Spleen (tissue), 11 donors: ENCODE measurements around the gene METTL1. TPM values are rescaled to one million over a fixed set of nuclear protein-coding genes. Genes with fewer than 3 reads are reported as not detected.
A peak's percentile ranks its signal among the peaks of the same experiment; 100 is the strongest.

Source experiments
- DNase-seq: peaks from one replicate; pipeline ENCODE4 v3.0.0-alpha.2; 2020
- H3K27ac ChIP-seq, 8 donors: fragments of 200-600 bp; sonication (generic) in 7 of 8; 1 replicate in 4 of 8; 2 replicates in 4 of 8; pipeline versions ENCODE4 v1.5.0 to v1.8.0; 2016 to 2021; ENCODE audit warnings: inconsistent platforms in 4 of 8, mild to moderate bottlenecking in 4 of 8, moderate library complexity in 1 of 8
- H3K27me3 ChIP-seq, 7 donors: fragments of 200-600 bp; sonication (generic) in 6 of 7; replicated peaks in 1 of 7; 1 replicate in 4 of 7; 2 replicates in 3 of 7; pipeline versions ENCODE4 v1.5.0 to v1.8.0; 2016 to 2021; ENCODE audit warnings: inconsistent platforms in 3 of 7, mild to moderate bottlenecking in 1 of 7
- H3K36me3 ChIP-seq, 6 donors: fragments of 200-600 bp; sonication (generic) in 5 of 6; 1 replicate in 4 of 6; 2 replicates in 2 of 6; pipeline versions ENCODE4 v1.5.0 to v1.8.0; 2016 to 2021; ENCODE audit warnings: inconsistent platforms in 2 of 6
- H3K4me1 ChIP-seq, 6 donors: fragments of 200-600 bp; sonication (generic) in 5 of 6; 1 replicate in 3 of 6; 2 replicates in 3 of 6; pipeline versions ENCODE4 v1.5.0 to v1.8.0; 2016 to 2021; ENCODE audit warnings: inconsistent platforms in 3 of 6
- H3K4me3 ChIP-seq, 8 donors: fragments of 200-600 bp; sonication (generic) in 7 of 8; 1 replicate in 4 of 8; 2 replicates in 4 of 8; pipeline versions ENCODE4 v1.5.0 to v1.8.0; 2016 to 2021; ENCODE audit warnings: inconsistent platforms in 4 of 8, mild to moderate bottlenecking in 4 of 8, moderate library complexity in 2 of 8
- H3K9me3 ChIP-seq, 8 donors: fragments of 200-600 bp; sonication (generic) in 7 of 8; 1 replicate in 4 of 8; 2 replicates in 4 of 8; pipeline versions ENCODE4 v1.5.0 to v1.8.0; 2016 to 2021; ENCODE audit warnings: inconsistent platforms in 4 of 8
- POLR2A ChIP-seq, 3 donors: fragments of 450-650 bp; IDR thresholded peaks; one replicate each; pipeline ENCODE4 v1.5.1; 2017; ENCODE audit warnings: antibody characterized with exemption in 3 of 3, mild to moderate bottlenecking in 1 of 3
- POLR2AphosphoS5 ChIP-seq, 3 donors: sonication (generic); formaldehyde crosslinking; IDR thresholded peaks; one replicate each; pipeline ENCODE4 v1.5.1; 2017; ENCODE audit warnings: antibody characterized with exemption in 3 of 3
- WGBS, 5 donors: extraction: QIAGEN DNeasy Blood & Tissue Kit in 3 of 5; methylation state at CpG; one replicate each; pipeline versions ENCODE4 v1.1.5 to v1.1.7; 2013 to 2018; 5-methylcytosine and 5-hydroxymethylcytosine counted together
- intact Hi-C: fragments of 100-400 bp; cut with DNase I; formaldehyde crosslinking; loops from one replicate; pipeline ENCODE4 v1.15.0; 2023; ENCODE audit warnings: low total_unique reads
- polyA plus RNA-seq, 3 donors: library from polyadenylated mRNA; stranded (reverse); fragments of 200-250 nt; gene quantifications; one replicate each; pipeline ENCODE4 v1.2.1, GENCODE V29; 2013
- total RNA-seq, 7 donors: library from RNA; depleted of rRNA in 3 of 7; stranded (reverse); fragments of >200 nt in 3 of 7; fragmentation: NEBNext Ultra II Directional in 4 of 7; extraction: Animal tissue kit (Norgen Biotek cat#: 25700) in 4 of 7; gene quantifications; one replicate each; pipeline versions ENCODE4 v1.1.0 to v1.2.1, GENCODE V29; 2016 to 2021
- TF ChIP-seq, protein P1 (sequence below), 11 experiments: fragments of 200-600 bp in 7 of 11; fragments of 450-650 bp in 4 of 11; sonication (generic) in 4 of 11; IDR thresholded peaks in 8 of 11; conservative IDR thresholded peaks in 3 of 11; 1 replicate in 7 of 11; 2 replicates in 4 of 11; pipeline versions ENCODE4 v1.4.0 to v1.8.0; 2016 to 2021; ENCODE audit warnings: antibody characterized with exemption in 11 of 11, inconsistent platforms in 4 of 11, mild to moderate bottlenecking in 1 of 11
- donor health status: healthy with polysubstance abuse.
- donor health status: DM: no; HTN: no; CAD: no; lungs with moderate emphysema.
- donor health status: DM: no; HTN: no; CAD: no.
- donor health status: Bipolar disorder and iron deficiency.
- donor health status: healthy.
- donor health status: DM: no; HTN: no; CAD: no.
- donor health status: DM: yes; HTN: yes; CAD: no.

METTL1 gene
- total and polyA plus RNA-seq, 10 donors = 4.9 to 22.0 (median 14.5) TPM

DNA sequence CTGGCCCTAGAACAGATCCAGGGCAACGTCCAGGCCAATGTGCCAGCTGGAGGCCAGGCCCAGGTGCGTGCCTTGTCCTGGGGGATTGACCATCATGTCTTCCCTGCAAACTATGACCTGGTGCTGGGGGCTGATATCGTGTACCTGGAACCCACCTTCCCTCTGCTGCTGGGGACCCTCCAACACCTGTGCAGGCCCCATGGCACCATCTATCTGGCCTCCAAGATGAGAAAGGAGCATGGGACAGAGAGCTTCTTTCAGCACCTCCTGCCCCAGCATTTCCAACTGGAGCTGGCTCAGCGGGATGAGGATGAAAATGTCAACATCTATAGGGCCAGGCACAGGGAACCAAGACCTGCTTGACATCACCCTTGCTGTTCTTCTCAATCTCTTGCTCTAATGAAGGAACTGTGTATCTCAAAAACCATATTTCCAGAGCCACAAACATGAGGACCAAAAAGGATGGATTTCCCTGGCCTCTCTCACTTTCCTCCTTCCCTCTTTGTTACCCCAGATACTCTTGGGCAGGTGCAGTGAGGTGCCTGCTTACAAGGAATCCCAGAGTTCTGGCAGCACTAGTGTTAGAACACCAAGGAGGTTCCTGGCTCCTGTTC lies 8.5 kb upstream of the METTL1 start:
- WGBS, 5 donors = 83 to 94% (median 86%) methylated on average over 4 of the region's 4 CpGs
- peak overlapping the region in 4 of 8 donors; percentile 33 to 86 (median 84) for H3K27ac ChIP-seq
- peaks cover 0 to 16% (median 4%) of the 10 kb centered on the region in 6 donors for H3K36me3 ChIP-seq
- no peaks in the 10 kb centered on the region for H3K27me3 ChIP-seq
- no peaks in the 10 kb centered on the region for H3K9me3 ChIP-seq
- no peak for TF ChIP-seq POLR2AphosphoS5 (IDR thresholded peaks at IDR 0.05)
- TF ChIP-seq POLR2A (IDR thresholded peaks at IDR 0.05) = no peak
- TF ChIP-seq, protein P1, sequence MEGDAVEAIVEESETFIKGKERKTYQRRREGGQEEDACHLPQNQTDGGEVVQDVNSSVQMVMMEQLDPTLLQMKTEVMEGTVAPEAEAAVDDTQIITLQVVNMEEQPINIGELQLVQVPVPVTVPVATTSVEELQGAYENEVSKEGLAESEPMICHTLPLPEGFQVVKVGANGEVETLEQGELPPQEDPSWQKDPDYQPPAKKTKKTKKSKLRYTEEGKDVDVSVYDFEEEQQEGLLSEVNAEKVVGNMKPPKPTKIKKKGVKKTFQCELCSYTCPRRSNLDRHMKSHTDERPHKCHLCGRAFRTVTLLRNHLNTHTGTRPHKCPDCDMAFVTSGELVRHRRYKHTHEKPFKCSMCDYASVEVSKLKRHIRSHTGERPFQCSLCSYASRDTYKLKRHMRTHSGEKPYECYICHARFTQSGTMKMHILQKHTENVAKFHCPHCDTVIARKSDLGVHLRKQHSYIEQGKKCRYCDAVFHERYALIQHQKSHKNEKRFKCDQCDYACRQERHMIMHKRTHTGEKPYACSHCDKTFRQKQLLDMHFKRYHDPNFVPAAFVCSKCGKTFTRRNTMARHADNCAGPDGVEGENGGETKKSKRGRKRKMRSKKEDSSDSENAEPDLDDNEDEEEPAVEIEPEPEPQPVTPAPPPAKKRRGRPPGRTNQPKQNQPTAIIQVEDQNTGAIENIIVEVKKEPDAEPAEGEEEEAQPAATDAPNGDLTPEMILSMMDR (IDR thresholded peaks at IDR 0.05 in 8 of 11, conservative IDR thresholded peaks at IDR 0.05 in 3 of 11) = no peak
- intact Hi-C loops = no loop called here
- DNase-seq = no peak
- no peak overlapping the region for H3K4me3 ChIP-seq
- H3K4me1 ChIP-seq = peaks cover 14 to 57% (median 41%) of the 10 kb centered on the region in 6 donors

DNA sequence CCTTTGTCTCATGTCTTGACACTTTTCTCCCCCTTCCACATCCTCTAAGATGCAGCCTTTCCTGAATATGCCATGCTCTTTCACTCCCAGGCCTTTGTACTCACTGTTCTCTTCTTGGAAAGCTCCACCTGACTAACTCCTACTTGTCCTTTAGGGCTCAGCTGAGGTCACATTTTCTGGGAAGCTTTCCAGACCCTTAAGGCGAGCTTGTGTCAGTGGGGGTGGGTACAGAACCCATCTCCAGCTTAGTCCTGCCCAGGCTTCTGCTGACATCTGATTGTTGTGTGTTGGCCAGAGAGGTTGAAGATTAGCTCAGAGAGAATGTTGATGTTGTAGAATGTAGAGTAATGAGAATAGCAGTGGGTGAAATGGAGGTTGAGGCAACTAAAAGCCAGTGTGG lies 7.8 kb upstream of the METTL1 start:
- TF ChIP-seq, protein P1 (IDR thresholded peaks at IDR 0.05 in 8 of 11, conservative IDR thresholded peaks at IDR 0.05 in 3 of 11) = no peak
- TF ChIP-seq POLR2A (IDR thresholded peaks at IDR 0.05) (no peak), POLR2AphosphoS5 (IDR thresholded peaks at IDR 0.05) (no peak)
- no peak for DNase-seq
- H3K36me3 ChIP-seq = peaks cover 0 to 10% (median 0%) of the 10 kb centered on the region in 6 donors
- no peaks in the 10 kb centered on the region for H3K9me3 ChIP-seq
- intact Hi-C loops = no loop called here
- H3K27me3 ChIP-seq = no peaks in the 10 kb centered on the region
- 66 to 92% (median 78%) methylated on average over 1 of the region's 1 CpG for WGBS, 5 donors
- H3K27ac ChIP-seq = no peak overlapping the region
- H3K4me3 ChIP-seq = no peak overlapping the region
- H3K4me1 ChIP-seq = peaks cover 14 to 56% (median 41%) of the 10 kb centered on the region in 6 donors

DNA sequence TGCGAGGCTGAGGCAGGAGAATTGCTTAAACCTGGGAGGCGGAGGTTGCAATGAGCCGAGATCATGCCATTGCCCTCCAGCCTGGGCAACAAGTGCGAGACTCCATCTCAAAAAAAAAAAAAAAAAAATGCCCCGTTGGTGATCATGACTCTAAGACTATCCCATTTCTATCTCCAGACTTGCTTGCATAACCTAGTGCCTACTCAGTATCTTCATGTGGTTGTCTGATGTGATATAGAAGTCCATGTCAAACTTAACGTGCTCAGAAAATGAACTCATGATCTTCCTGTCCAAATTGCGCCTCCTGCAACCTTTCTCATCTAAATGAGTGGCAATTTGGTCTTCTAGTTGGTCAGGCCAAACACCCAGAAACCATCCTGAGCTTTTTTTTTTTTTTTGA lies 6.0 kb upstream of the METTL1 start:
- H3K36me3 ChIP-seq = no peaks in the 10 kb centered on the region

DNA sequence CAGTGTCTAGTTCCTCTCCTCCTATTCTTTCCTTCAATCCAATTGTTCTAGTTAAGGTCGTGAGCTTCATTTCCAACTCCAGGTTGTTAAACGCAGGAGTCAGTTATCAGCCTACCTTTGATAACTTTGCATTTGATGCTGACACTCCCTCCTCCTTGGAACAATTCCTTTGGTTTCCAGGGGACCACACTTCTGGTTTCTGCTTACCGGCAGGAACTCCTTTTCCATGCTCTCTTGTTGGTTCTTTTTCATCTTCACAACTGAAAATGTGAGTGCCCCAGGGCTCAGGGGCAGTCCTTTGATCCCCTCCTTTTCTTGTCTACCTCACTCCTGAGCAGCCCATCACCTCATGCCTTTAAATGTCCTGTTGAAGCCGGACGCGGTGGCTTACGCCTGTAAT lies 5.5 kb upstream of the METTL1 start:
- Histone ChIP-seq H3K36me3 (no peaks in the 10 kb centered on the region), H3K4me3 (no peak overlapping the region), H3K4me1 (peaks cover 0 to 51% (median 34%) of the 10 kb centered on the region in 6 donors), H3K27me3 (no peaks in the 10 kb centered on the region), H3K27ac (no peak overlapping the region), H3K9me3 (no peaks in the 10 kb centered on the region)
- TF ChIP-seq, protein P1 (IDR thresholded peaks at IDR 0.05 in 8 of 11, conservative IDR thresholded peaks at IDR 0.05 in 3 of 11) = no peak
- TF ChIP-seq POLR2AphosphoS5 (IDR thresholded peaks at IDR 0.05) (no peak), POLR2A (IDR thresholded peaks at IDR 0.05) (no peak)
- DNase-seq = no peak
- intact Hi-C loops = no loop called here
- 91 to 96% (median 93%) methylated on average over 7 of the region's 7 CpGs for WGBS, 5 donors

More for the DNA sequence above, 6.0 kb upstream of the METTL1 start:
- no peak for DNase-seq
- no peaks in the 10 kb centered on the region for H3K27me3 ChIP-seq
- 91 to 94% (median 93%) methylated on average over 7 of the region's 7 CpGs for WGBS, 5 donors
- H3K4me3 ChIP-seq = no peak overlapping the region
- intact Hi-C loops = no loop called here
- H3K27ac ChIP-seq = no peak overlapping the region
- peaks cover 0 to 50% (median 33%) of the 10 kb centered on the region in 6 donors for H3K4me1 ChIP-seq
- TF ChIP-seq POLR2A (IDR thresholded peaks at IDR 0.05) (no peak), POLR2AphosphoS5 (IDR thresholded peaks at IDR 0.05) (no peak)
- TF ChIP-seq, protein P1 (IDR thresholded peaks at IDR 0.05 in 8 of 11, conservative IDR thresholded peaks at IDR 0.05 in 3 of 11) = no peak
- H3K9me3 ChIP-seq = no peaks in the 10 kb centered on the region
